Left lung (tissue), 10 donors: ENCODE results near the gene C14orf180. TPM values are rescaled to one million over a fixed set of nuclear protein-coding genes. Genes with fewer than 3 reads are reported as not detected.

Experiments used
- ATAC-seq: fragments of 200-7000 bp; cut with Tn5 transposase; one replicate; pipeline ENCODE4 v1.9.1; 2020; ENCODE audit warnings: moderate library complexity
- DNase-seq, 4 donors: peaks; one replicate each; pipeline ENCODE4 v3.0.0-alpha.2; 2013 to 2020
- H3K27ac ChIP-seq, 2 donors: fragments of 200-600 bp; sonication (generic) in 1 of 2; one replicate each; pipeline versions ENCODE4 v1.5.0 to v1.8.0; 2020 to 2021
- H3K27me3 ChIP-seq, 2 donors: fragments of 200-600 bp; sonication (generic) in 1 of 2; one replicate each; pipeline versions ENCODE4 v1.5.0 to v1.8.0; 2020 to 2021
- H3K36me3 ChIP-seq, 2 donors: fragments of 200-600 bp; sonication (generic) in 1 of 2; one replicate each; pipeline versions ENCODE4 v1.5.0 to v1.8.0; 2020 to 2021
- H3K4me1 ChIP-seq, 2 donors: fragments of 200-600 bp; one replicate each; pipeline ENCODE4 v1.8.0; 2021
- H3K4me3 ChIP-seq, 2 donors: fragments of 200-600 bp; sonication (generic) in 1 of 2; one replicate each; pipeline versions ENCODE4 v1.5.0 to v1.8.0; 2020 to 2021; ENCODE audit warnings: mild to moderate bottlenecking in 1 of 2
- H3K9me3 ChIP-seq, 2 donors: fragments of 200-600 bp; sonication (generic) in 1 of 2; one replicate each; pipeline versions ENCODE4 v1.5.0 to v1.8.0; 2020 to 2021
- CTCF ChIP-seq, 2 donors: fragments of 200-600 bp; sonication (generic) in 1 of 2; IDR thresholded peaks; one replicate each; pipeline versions ENCODE4 v1.5.0 to v1.8.0; 2021; ENCODE audit warnings: antibody characterized with exemption in 2 of 2
- intact Hi-C, 2 donors: fragments of 100-400 bp; cut with DNase I; formaldehyde crosslinking; loops; one replicate each; pipeline versions ENCODE4 v1.11.2 to v1.14.2; 2022
- polyA plus RNA-seq, 6 donors: library from polyadenylated mRNA; unstranded; fragments of 120-200 nt; gene quantifications; one replicate each; pipeline ENCODE4 v1.2.1, GENCODE V29; 2013; ENCODE audit not compliant: insufficient read length in 6 of 6
- total RNA-seq, 2 donors: library from RNA; stranded (reverse); fragmentation: NEBNext Ultra II Directional; extraction: Animal tissue kit (Norgen Biotek cat#: 25700); gene quantifications; one replicate each; pipeline ENCODE4 v1.2.1, GENCODE V29; 2021
- donor health status: DM: no; HTN: yes; CAD: no.
- donor health status: DM: no; HTN: no; CAD: no.

The C14orf180 gene
- total and polyA plus RNA-seq, 8 donors = not detected

- intact Hi-C loops = loop anchor here in 1 of 2 donors (10.0 kb wide), 1 partner anchor 505 kb away; the partner anchor contains the start of gene KIF26A
- H3K27ac ChIP-seq = no peak overlapping the region
- DNase-seq = no peak
- no peaks in the 10 kb centered on the region for H3K36me3 ChIP-seq
- TF ChIP-seq CTCF (IDR thresholded peaks at IDR 0.05) = no peak
- H3K4me1 ChIP-seq = peaks cover 0 to 3% of the 10 kb centered on the region in 2 donors
- no peak for ATAC-seq
- H3K4me3 ChIP-seq = no peak overlapping the region
- peaks cover 0 to 58% of the 10 kb centered on the region in 2 donors for H3K27me3 ChIP-seq
- no peaks in the 10 kb centered on the region for H3K9me3 ChIP-seq
Observed at GRCh38 chr14:104639471-104639870, 59.9 kb downstream of the C14orf180 start.

Other genes starting within 250 kb of the C14orf180 start
- under 1 TPM in 1 of 2 donors, not detected in 1; 0.73 TPM for gene TMEM179, start 25.0 kb downstream of the C14orf180 start, total RNA-seq
- 1 to 10 TPM; 1.1 to 2.0 (median 1.8) TPM for gene TMEM179, start 25.0 kb downstream of the C14orf180 start, polyA plus RNA-seq
- 100 to 1,000 TPM; 111 to 120 TPM for gene INF2, start 109.9 kb downstream of the C14orf180 start, total RNA-seq
- gene INF2, start 109.9 kb downstream of the C14orf180 start, polyA plus RNA-seq = 10 to 100 TPM; 43.5 to 69.1 (median 52.4) TPM
- gene ADSS1, start 144.5 kb downstream of the C14orf180 start, total RNA-seq = 1 to 10 TPM; 5.2 to 5.3 TPM
- 10 to 100 TPM; 10.4 to 16.6 (median 11.5) TPM for gene ADSS1, start 144.5 kb downstream of the C14orf180 start, polyA plus RNA-seq
- 10 to 100 TPM; 59.2 to 69.5 TPM for gene SIVA1, start 173.4 kb downstream of the C14orf180 start, total RNA-seq
- gene SIVA1, start 173.4 kb downstream of the C14orf180 start, polyA plus RNA-seq = 10 to 100 TPM; 54.4 to 88.4 (median 76.2) TPM
- gene AKT1, start 216.0 kb downstream of the C14orf180 start, total RNA-seq = 100 to 1,000 TPM; 173 to 176 TPM
- 100 to 1,000 TPM; 144 to 214 (median 166) TPM for gene AKT1, start 216.0 kb downstream of the C14orf180 start, polyA plus RNA-seq
- 10 to 100 TPM in 1 of 2 donors, 1 to 10 TPM in 1; 9.9 to 12.1 TPM for gene ZBTB42, start 221.3 kb downstream of the C14orf180 start, total RNA-seq
- 1 to 10 TPM; 5.8 to 9.7 (median 8.7) TPM for gene ZBTB42, start 221.3 kb downstream of the C14orf180 start, polyA plus RNA-seq